Activated T-helper 1 cell treated with anti-CD3 and anti-CD28 coated beads, Interleukin-12 subunit alpha, Interleukin-12 subunit beta, Interleukin-2, Interleukin-4 antibody, amounts not matched to agents 30 ng/mL and 10 ng/mL and 1 ng/mL, durations not matched to agents 14 hours and 24 hours and 36 hours (primary cell): ENCODE measurements around the gene AP3S1. TPM values are rescaled to one million over a fixed set of nuclear protein-coding genes. Genes with fewer than 3 reads are reported as not detected.
"Not testable (repeated sequence)": the region's sequence is repeated elsewhere in the genome, so short reads cannot be mapped to it uniquely, and the experiment has no call there.

ENCODE experiments used
- DNase-seq: peaks from one replicate; pipeline ENCODE4 v3.0.0; 2021; ENCODE audit warnings: low spot score
- H3K27ac Mint-ChIP-seq: one replicate; pipeline ENCODE4 v1.8.0; 2021; ENCODE audit warnings: mild to moderate bottlenecking, mixed read lengths
- H3K27me3 Mint-ChIP-seq: one replicate; pipeline ENCODE4 v1.8.0; 2022; ENCODE audit warnings: mild to moderate bottlenecking, moderate library complexity, mixed read lengths; ENCODE audit not compliant: insufficient read depth
- H3K36me3 Mint-ChIP-seq: one replicate; pipeline ENCODE4 v1.8.0; 2021; ENCODE audit warnings: low read depth, mixed read lengths
- H3K4me1 Mint-ChIP-seq: one replicate; pipeline ENCODE4 v1.8.0; 2021; ENCODE audit warnings: low read depth, mixed read lengths
- H3K4me3 Mint-ChIP-seq: one replicate; pipeline ENCODE4 v1.8.0; 2021; ENCODE audit warnings: mild to moderate bottlenecking, moderate library complexity, mixed read lengths
- H3K9me3 Mint-ChIP-seq: one replicate; pipeline ENCODE4 v1.8.0; 2021; ENCODE audit warnings: mixed read lengths
- intact Hi-C: fragments of 100-400 bp; cut with micrococcal nuclease; formaldehyde crosslinking; loops from one replicate; pipeline ENCODE4 v1.15.1; 2024
- total RNA-seq: library from RNA; stranded (reverse); gene quantifications from 2 replicates; pipeline ENCODE4 v1.2.3, GENCODE V29; 2022

AP3S1 gene
- total RNA-seq, 1 donor from 2014 or later = 49.7 TPM

GRCh38 chr5:115892021-115892420, 50.3 kb downstream of the AP3S1 start:
- Mint-ChIP-seq H3K27ac (no peak overlapping the region), H3K4me1 (no peaks in the 10 kb centered on the region), H3K27me3 (no peaks in the 10 kb centered on the region), H3K36me3 (no peaks in the 10 kb centered on the region), H3K9me3 (no peaks in the 10 kb centered on the region), H3K4me3 (no peak overlapping the region)
- DNase-seq = no peak
- intact Hi-C loops = no loop called here

DNA sequence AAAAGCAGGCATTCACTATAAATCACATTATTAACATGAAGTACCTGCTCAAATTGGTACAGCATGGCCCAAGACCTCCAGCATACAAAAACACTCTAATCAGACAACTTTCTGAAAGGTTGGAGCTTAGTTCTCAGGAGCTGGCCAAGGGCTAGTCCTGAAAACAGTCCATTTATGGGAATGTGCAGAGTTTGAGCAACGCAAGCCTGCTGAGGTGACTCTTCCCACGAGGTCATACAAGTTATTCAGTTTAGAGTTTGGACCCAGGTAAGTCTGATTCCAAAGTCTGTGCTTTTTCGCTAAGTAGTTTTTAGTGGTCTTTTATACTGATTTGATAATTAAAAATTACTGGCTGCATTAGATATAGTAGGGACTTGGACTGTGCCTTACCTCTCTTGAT, 52.6 kb downstream of the AP3S1 start:
- no peaks in the 10 kb centered on the region for H3K36me3 Mint-ChIP-seq
- H3K27ac Mint-ChIP-seq = no peak overlapping the region
- DNase-seq = no peak
- no peaks in the 10 kb centered on the region for H3K27me3 Mint-ChIP-seq
- intact Hi-C loops = no loop called here
- no peaks in the 10 kb centered on the region for H3K9me3 Mint-ChIP-seq
- no peaks in the 10 kb centered on the region for H3K4me1 Mint-ChIP-seq
- H3K4me3 Mint-ChIP-seq = no peak overlapping the region

DNA sequence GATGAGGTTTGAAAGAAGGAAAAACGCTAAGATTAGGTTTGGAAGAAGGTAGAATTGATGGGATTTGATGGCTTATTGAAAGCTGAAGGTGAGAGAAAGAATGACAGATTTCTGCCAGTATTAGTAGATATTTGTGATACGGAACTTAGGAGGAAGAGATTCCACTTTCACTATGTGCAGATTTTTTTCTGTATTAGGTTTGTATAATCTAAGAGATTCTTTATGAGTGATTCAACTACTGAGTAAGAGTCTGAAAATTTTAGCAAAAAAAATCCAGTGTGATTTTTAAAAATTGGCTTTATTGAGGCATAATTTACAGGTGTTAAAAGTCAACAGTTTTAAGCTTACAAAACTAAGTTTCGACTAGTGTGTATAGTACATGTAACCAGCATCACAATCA, 54.1 kb downstream of the AP3S1 start:
- intact Hi-C loops = no loop called here
- Mint-ChIP-seq H3K36me3 (no peaks in the 10 kb centered on the region), H3K27ac (no peak overlapping the region), H3K9me3 (no peaks in the 10 kb centered on the region), H3K4me3 (no peak overlapping the region), H3K27me3 (no peaks in the 10 kb centered on the region), H3K4me1 (no peaks in the 10 kb centered on the region)
- DNase-seq = no peak

DNA sequence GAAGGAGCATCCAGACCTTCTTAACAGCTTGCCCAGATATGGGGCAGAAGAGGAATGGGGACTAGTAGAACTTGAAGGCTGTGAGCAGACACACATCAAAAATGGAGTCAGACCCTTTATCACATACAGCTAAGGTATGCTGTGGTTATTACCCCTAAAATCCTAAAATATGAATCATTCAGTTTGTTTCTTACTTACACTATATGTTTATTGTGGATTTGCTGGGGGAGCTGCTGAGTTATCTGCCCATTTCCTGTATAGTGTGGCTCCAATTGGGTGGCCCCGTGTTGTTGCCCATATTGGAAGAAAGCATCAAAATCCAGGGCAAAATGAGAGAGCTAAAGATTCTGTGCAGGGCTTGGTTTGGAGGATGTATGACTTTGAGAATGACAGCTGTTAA, 56.9 kb downstream of the AP3S1 start:
- Mint-ChIP-seq H3K4me1 (no peaks in the 10 kb centered on the region), H3K27ac (no peak overlapping the region), H3K36me3 (no peaks in the 10 kb centered on the region), H3K27me3 (no peaks in the 10 kb centered on the region), H3K4me3 (no peak overlapping the region), H3K9me3 (no peaks in the 10 kb centered on the region)
- no peak for DNase-seq
- intact Hi-C loops = no loop called here

- Mint-ChIP-seq H3K36me3 (no peaks in the 10 kb centered on the region), H3K9me3 (no peaks in the 10 kb centered on the region), H3K27me3 (no peaks in the 10 kb centered on the region), H3K4me3 (no peak overlapping the region), H3K27ac (no peak overlapping the region), H3K4me1 (no peaks in the 10 kb centered on the region)
- no peak for DNase-seq
- intact Hi-C loops = loop anchor here (5.0 kb wide), 1 partner anchor 745 kb away; no protein-coding TSS in a partner anchor
Measured at GRCh38 chr5:115907177-115907576, 65.4 kb downstream of the AP3S1 start.

DNA sequence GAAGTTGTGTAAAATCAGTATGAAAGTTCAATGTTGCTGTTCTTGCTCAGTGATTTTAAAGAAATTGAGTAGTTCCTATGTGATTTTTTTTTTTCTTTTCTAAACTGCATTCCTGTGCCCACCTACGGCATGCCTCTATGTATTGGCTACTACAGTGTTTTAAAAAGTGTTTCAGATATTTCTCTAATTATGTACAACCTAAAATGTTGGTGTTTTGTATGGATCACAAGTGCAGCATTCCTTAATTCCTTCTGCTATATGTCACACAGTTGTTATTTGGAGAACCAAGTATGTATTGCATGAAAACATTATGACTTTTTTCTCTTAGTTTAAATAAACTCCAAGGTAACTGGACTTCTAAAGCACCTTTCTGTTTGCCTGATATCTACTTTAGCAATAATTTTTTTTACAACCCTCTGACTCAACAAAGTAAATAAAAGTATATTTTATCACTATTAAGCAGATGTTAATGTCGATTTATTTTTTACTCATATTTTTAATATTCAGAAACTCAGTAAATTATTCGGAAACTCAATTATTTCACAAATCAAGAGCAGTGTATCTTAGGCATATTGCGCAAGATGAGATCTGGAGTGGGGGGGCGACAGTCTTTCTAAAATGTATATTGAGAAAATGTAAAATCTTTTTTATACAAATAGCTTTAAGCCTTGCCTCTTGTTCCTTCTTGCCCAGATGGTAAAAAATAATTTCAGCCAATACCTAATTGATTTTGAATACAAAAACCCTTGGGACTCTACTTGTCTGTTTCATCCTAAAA, 72.1 kb downstream of the AP3S1 start:
- H3K4me1 Mint-ChIP-seq, DNase-seq, H3K36me3 Mint-ChIP-seq, H3K27ac Mint-ChIP-seq, H3K4me3 Mint-ChIP-seq, H3K27me3 Mint-ChIP-seq, H3K9me3 Mint-ChIP-seq, intact Hi-C loops: not testable (repeated sequence)

GRCh38 chr5:115920171-115920725, 78.5 kb downstream of the AP3S1 start:
- Mint-ChIP-seq H3K36me3 (no peaks in the 10 kb centered on the region), H3K4me1 (no peaks in the 10 kb centered on the region), H3K27me3 (no peaks in the 10 kb centered on the region), H3K4me3 (no peak overlapping the region), H3K27ac (no peak overlapping the region), H3K9me3 (no peaks in the 10 kb centered on the region)
- DNase-seq = no peak
- intact Hi-C loops = no loop called here

GRCh38 chr5:115928578-115929407, 87.1 kb downstream of the AP3S1 start:
- H3K36me3 Mint-ChIP-seq, H3K4me3 Mint-ChIP-seq, H3K27ac Mint-ChIP-seq, H3K9me3 Mint-ChIP-seq, intact Hi-C loops, H3K27me3 Mint-ChIP-seq, H3K4me1 Mint-ChIP-seq, DNase-seq: not testable (repeated sequence)

DNA sequence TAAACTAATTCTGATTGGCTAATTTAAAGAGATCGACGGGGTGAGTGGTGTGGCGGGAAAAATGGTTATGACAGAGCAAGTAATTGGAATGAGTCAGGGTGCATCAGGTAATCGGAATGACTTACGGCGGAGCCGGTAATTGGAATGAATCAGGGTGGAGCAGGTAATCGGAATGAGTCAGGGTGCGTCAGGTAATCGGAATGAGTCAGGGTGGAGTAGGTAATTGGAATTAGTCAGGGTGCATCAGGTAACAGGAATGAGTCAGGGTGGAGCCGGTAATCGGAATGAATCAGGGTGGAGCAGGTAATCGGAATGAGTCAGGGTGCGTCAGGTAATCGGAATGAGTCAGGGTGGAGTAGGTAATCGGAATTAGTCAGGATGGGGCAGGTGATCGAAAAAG, 88.4 kb downstream of the AP3S1 start:
- H3K4me3 Mint-ChIP-seq, H3K27ac Mint-ChIP-seq, DNase-seq, H3K9me3 Mint-ChIP-seq, H3K27me3 Mint-ChIP-seq, intact Hi-C loops, H3K4me1 Mint-ChIP-seq, H3K36me3 Mint-ChIP-seq: not testable (repeated sequence)

- DNase-seq = no peak
- Mint-ChIP-seq H3K9me3 (no peaks in the 10 kb centered on the region), H3K36me3 (no peaks in the 10 kb centered on the region), H3K4me1 (no peaks in the 10 kb centered on the region), H3K27me3 (peaks cover 6% of the 10 kb centered on the region), H3K27ac (no peak overlapping the region), H3K4me3 (no peak overlapping the region)
- intact Hi-C loops = no loop called here
Measured at GRCh38 chr5:115930630-115931337, 89.0 kb downstream of the AP3S1 start.

DNA sequence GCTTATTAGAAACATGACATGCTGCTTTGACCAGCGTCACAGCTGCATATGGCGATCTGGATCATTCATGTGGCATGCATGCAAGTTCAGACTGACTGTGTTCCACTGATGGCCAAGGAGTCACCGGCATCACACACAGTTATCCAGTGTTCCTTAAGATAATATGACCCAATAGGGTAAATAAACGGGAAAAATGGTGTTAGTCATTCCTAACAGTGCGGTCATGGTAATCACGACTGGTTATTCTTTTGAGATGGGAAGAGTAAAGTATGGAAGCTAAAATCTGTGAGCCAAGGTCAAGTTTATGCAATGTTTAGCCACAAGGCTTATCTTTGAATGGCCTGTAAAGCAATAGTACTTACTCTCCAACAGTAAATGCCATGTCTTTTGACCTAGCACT, 91.3 kb downstream of the AP3S1 start:
- H3K4me1 Mint-ChIP-seq = no peaks in the 10 kb centered on the region
- H3K9me3 Mint-ChIP-seq = no peaks in the 10 kb centered on the region
- no peak overlapping the region for H3K4me3 Mint-ChIP-seq
- H3K27ac Mint-ChIP-seq = no peak overlapping the region
- no peak for DNase-seq
- H3K36me3 Mint-ChIP-seq = no peaks in the 10 kb centered on the region
- peaks cover 6% of the 10 kb centered on the region for H3K27me3 Mint-ChIP-seq
- intact Hi-C loops = no loop called here

DNA sequence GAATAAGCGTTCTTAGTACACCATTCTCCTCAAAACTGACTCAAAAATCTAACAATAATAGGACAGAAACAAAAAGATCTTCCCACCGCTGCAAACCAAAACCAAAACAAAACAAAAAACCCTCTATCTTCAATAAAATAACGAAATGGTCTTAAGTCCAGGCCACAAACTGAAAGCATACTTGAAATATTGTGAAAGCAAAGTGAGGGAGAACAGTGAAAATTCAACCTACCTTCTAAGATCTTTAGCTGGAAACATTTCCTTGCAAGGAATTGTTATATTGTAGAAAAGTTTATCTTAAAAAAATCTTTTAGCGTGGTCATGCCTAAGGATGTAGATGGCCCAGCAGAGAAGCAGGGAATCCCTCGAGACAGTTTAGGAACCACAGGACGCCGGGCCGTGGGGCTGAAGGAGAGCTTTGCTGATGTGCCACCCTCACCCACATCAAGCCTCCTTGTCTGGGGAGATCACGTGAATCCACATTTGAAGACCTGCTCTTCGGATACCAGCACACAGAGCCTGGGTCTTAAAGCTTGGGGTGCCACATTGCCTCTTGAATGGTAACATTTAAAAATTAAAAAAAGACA, 92.7 kb downstream of the AP3S1 start:
- Mint-ChIP-seq H3K9me3 (no peaks in the 10 kb centered on the region), H3K27ac (no peak overlapping the region), H3K27me3 (peaks cover 6% of the 10 kb centered on the region), H3K36me3 (no peaks in the 10 kb centered on the region), H3K4me3 (no peak overlapping the region), H3K4me1 (no peaks in the 10 kb centered on the region)
- intact Hi-C loops = no loop called here
- no peak for DNase-seq
